ENCODE results near the gene SCARB1.

DNA sequence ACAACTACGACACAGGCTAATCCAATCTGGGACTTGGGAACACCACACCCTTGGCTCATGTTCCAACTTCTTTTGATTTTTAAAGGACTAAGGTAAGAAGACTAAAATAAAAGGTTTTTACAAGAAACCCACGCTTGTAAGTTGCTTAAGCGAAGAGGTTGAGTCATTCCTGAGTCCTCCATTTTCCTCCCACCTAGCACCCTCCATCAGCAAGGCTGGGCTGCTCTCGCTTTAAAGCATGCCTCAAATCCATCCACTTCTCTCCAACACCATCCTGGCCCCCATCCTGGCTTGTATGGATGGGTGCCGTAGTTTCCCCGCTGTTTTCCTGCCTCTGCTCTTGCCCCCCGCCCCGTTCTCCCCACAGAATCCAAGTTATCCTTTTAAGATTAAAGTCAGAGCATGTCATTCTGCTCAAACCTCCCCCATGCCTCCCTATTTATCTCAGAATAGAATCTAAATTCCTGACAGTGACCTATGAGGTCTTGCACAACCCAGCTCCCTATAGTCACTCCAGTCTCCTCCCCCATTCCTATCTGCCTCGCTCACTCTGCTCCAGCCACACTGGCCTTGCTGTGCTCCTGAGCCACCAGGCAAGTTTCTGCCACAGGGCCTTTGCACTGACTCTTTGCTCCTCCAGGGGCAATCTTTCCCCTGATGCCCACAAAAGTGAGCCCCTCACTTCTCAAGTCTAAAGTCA lies 34.5 kb downstream of the SCARB1 start:
- TF ChIP-seq FOXA1 (IDR thresholded peaks at IDR 0.05) (no peak), FOXA1 (CRISPR knock-in tag; IDR thresholded peaks at IDR 0.05) (no peak), HNRNPL (IDR thresholded peaks at IDR 0.05; ENCODE audit: low read depth, low read length) (no peak), NR1H2 (CRISPR knock-in tag; IDR thresholded peaks at IDR 0.05; ENCODE audit: borderline replicate concordance, low read depth) (no peak), ZNF720 (CRISPR knock-in tag; IDR thresholded peaks at IDR 0.05) (no peak), YY1 (IDR thresholded peaks at IDR 0.05; ENCODE audit: insufficient read depth, insufficient replicate concordance, low read depth, low read length) (no peak), CTCF (CRISPR knock-in tag; IDR thresholded peaks at IDR 0.05) (peak; percentile 28), SP1 (IDR thresholded peaks at IDR 0.05) (no peak), SP1 (CRISPR knock-in tag; IDR thresholded peaks at IDR 0.05) (0 out of 2 replicates have a peak, but pooled peaks have one; percentile 14)
